ENCODE measurements around the gene PRELP. TPM values are rescaled to one million over a fixed set of nuclear protein-coding genes. Genes with fewer than 3 reads are reported as not detected.

The PRELP gene
- total and polyA plus RNA-seq, 8 donors: 1.1 to 29.8 (median 8.7) TPM

- no peak for DNase-seq
- Histone ChIP-seq H3K4me3 (no peak overlapping the region), H3K36me3 (no peaks in the 10 kb centered on the region), H3K27me3 (peaks cover 0 to 22% (median 0%) of the 10 kb centered on the region in 3 donors), H3K4me1 (no peaks in the 10 kb centered on the region), H3K9me3 (no peaks in the 10 kb centered on the region), H3K27ac (no peak overlapping the region)
- WGBS, 5 donors: 44 to 62% (median 53%) methylated on average over 2 of the region's 2 CpGs
- intact Hi-C loops (cut with DNase I; ENCODE audit: low total_unique reads): no loop called here
- no peak for TF ChIP-seq POLR2AphosphoS5 (IDR thresholded peaks at IDR 0.05)
- TF ChIP-seq POLR2A (IDR thresholded peaks at IDR 0.05): no peak
- no peak for TF ChIP-seq CTCF (IDR thresholded peaks at IDR 0.05)
- no peak for TF ChIP-seq EP300 (IDR thresholded peaks at IDR 0.05)
These were observed 23.5 kb upstream of the PRELP start for GRCh38 chr1:203451836-203452784.

- no peak overlapping the region for H3K4me3 ChIP-seq
- no peaks in the 10 kb centered on the region for H3K4me1 ChIP-seq
- no peak overlapping the region for H3K27ac ChIP-seq
- intact Hi-C loops (cut with DNase I; ENCODE audit: low total_unique reads): no loop called here
- 70 to 88% (median 76%) methylated on average over 5 of the region's 5 CpGs for whole genome bisulfite sequencing, 5 donors
- no peaks in the 10 kb centered on the region for H3K9me3 ChIP-seq
- no peak for DNase-seq
- H3K36me3 ChIP-seq: no peaks in the 10 kb centered on the region
- peaks cover 0 to 22% (median 0%) of the 10 kb centered on the region in 3 donors for H3K27me3 ChIP-seq
- TF ChIP-seq POLR2AphosphoS5 (IDR thresholded peaks at IDR 0.05) (no peak), EP300 (IDR thresholded peaks at IDR 0.05) (no peak), POLR2A (IDR thresholded peaks at IDR 0.05) (no peak), CTCF (IDR thresholded peaks at IDR 0.05) (no peak)
These were observed 22.6 kb upstream of the PRELP start for GRCh38 chr1:203453016-203453415.

- Histone ChIP-seq H3K9me3 (no peaks in the 10 kb centered on the region), H3K27me3 (peaks cover 0 to 22% (median 0%) of the 10 kb centered on the region in 3 donors), H3K4me3 (no peak overlapping the region), H3K36me3 (no peaks in the 10 kb centered on the region), H3K4me1 (no peaks in the 10 kb centered on the region), H3K27ac (no peak overlapping the region)
- 58 to 73% (median 60%) methylated on average over 5 of the region's 5 CpGs for WGBS, 5 donors
- no peak for DNase-seq
- intact Hi-C loops (cut with DNase I; ENCODE audit: low total_unique reads): no loop called here
- TF ChIP-seq POLR2A (IDR thresholded peaks at IDR 0.05) (no peak), EP300 (IDR thresholded peaks at IDR 0.05) (no peak), CTCF (IDR thresholded peaks at IDR 0.05) (no peak), POLR2AphosphoS5 (IDR thresholded peaks at IDR 0.05) (no peak)
These were observed 22.0 kb upstream of the PRELP start for GRCh38 chr1:203453616-203454015.

GRCh38 chr1:203454986-203455471, 20.6 kb upstream of the PRELP start:
- WGBS, 5 donors: 76 to 84% (median 80%) methylated on average over 10 to 18 of the region's 18 CpGs
- no peak overlapping the region for H3K27ac ChIP-seq
- TF ChIP-seq CTCF (IDR thresholded peaks at IDR 0.05) (no peak), POLR2AphosphoS5 (IDR thresholded peaks at IDR 0.05) (no peak), POLR2A (IDR thresholded peaks at IDR 0.05) (no peak), EP300 (IDR thresholded peaks at IDR 0.05) (no peak)
- H3K4me3 ChIP-seq: no peak overlapping the region
- no peaks in the 10 kb centered on the region for H3K4me1 ChIP-seq
- peaks cover 0 to 22% (median 0%) of the 10 kb centered on the region in 3 donors for H3K27me3 ChIP-seq
- DNase-seq: no peak
- intact Hi-C loops (cut with DNase I; ENCODE audit: low total_unique reads): no loop called here
- no peaks in the 10 kb centered on the region for H3K36me3 ChIP-seq
- no peaks in the 10 kb centered on the region for H3K9me3 ChIP-seq
